HL-60 (cell line): Measurements from ENCODE around the gene SLC12A6.

Source experiments
- CTCF ChIP-seq: IDR thresholded peaks from one replicate; pipeline ENCODE4 v1.5.1; 2011; ENCODE audit warnings: low read length, control low read depth, inconsistent platforms; ENCODE audit not compliant: insufficient read depth
- GABPA ChIP-seq: IDR thresholded peaks from 2 replicates; pipeline ENCODE4 v1.6.1; 2012; ENCODE audit warnings: low read depth
- POLR2AphosphoS5 ChIP-seq: IDR thresholded peaks from 2 replicates; pipeline ENCODE4 v1.6.1; 2012; ENCODE audit warnings: low read depth
- REST ChIP-seq: IDR thresholded peaks from 2 replicates; pipeline ENCODE4 v1.6.1; 2012; ENCODE audit warnings: low read depth; ENCODE audit not compliant: insufficient replicate concordance
- SPI1 ChIP-seq: IDR thresholded peaks from 2 replicates; pipeline ENCODE4 v1.6.1; 2012; ENCODE audit warnings: low read depth, mild to moderate bottlenecking, borderline replicate concordance

GRCh38 chr15:34297059-34297458, 40.5 kb downstream of the SLC12A6 start:
- TF ChIP-seq CTCF (no peak), REST (no peak), GABPA (no peak), POLR2AphosphoS5 (no peak), SPI1 (no peak)
